Stimulated activated CD4-positive, alpha-beta T cell treated with anti-CD3 and anti-CD28 coated beads, TNF-alpha, amount 100 ng/mL, for 24 hours (primary cell): ENCODE measurements around the gene PLXND1.
"Not testable (repeated sequence)": the region's sequence is repeated elsewhere in the genome, so short reads cannot be mapped to it uniquely, and the experiment has no call there.

ENCODE experiments used
- DNase-seq, 3 experiments: peaks; one replicate each; pipeline ENCODE4 v3.0.0-alpha.2; 2020; ENCODE audit warnings: low read depth in 3 of 3

The PLXND1 gene, protein sequence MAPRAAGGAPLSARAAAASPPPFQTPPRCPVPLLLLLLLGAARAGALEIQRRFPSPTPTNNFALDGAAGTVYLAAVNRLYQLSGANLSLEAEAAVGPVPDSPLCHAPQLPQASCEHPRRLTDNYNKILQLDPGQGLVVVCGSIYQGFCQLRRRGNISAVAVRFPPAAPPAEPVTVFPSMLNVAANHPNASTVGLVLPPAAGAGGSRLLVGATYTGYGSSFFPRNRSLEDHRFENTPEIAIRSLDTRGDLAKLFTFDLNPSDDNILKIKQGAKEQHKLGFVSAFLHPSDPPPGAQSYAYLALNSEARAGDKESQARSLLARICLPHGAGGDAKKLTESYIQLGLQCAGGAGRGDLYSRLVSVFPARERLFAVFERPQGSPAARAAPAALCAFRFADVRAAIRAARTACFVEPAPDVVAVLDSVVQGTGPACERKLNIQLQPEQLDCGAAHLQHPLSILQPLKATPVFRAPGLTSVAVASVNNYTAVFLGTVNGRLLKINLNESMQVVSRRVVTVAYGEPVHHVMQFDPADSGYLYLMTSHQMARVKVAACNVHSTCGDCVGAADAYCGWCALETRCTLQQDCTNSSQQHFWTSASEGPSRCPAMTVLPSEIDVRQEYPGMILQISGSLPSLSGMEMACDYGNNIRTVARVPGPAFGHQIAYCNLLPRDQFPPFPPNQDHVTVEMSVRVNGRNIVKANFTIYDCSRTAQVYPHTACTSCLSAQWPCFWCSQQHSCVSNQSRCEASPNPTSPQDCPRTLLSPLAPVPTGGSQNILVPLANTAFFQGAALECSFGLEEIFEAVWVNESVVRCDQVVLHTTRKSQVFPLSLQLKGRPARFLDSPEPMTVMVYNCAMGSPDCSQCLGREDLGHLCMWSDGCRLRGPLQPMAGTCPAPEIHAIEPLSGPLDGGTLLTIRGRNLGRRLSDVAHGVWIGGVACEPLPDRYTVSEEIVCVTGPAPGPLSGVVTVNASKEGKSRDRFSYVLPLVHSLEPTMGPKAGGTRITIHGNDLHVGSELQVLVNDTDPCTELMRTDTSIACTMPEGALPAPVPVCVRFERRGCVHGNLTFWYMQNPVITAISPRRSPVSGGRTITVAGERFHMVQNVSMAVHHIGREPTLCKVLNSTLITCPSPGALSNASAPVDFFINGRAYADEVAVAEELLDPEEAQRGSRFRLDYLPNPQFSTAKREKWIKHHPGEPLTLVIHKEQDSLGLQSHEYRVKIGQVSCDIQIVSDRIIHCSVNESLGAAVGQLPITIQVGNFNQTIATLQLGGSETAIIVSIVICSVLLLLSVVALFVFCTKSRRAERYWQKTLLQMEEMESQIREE (N-terminal part only)

DNA sequence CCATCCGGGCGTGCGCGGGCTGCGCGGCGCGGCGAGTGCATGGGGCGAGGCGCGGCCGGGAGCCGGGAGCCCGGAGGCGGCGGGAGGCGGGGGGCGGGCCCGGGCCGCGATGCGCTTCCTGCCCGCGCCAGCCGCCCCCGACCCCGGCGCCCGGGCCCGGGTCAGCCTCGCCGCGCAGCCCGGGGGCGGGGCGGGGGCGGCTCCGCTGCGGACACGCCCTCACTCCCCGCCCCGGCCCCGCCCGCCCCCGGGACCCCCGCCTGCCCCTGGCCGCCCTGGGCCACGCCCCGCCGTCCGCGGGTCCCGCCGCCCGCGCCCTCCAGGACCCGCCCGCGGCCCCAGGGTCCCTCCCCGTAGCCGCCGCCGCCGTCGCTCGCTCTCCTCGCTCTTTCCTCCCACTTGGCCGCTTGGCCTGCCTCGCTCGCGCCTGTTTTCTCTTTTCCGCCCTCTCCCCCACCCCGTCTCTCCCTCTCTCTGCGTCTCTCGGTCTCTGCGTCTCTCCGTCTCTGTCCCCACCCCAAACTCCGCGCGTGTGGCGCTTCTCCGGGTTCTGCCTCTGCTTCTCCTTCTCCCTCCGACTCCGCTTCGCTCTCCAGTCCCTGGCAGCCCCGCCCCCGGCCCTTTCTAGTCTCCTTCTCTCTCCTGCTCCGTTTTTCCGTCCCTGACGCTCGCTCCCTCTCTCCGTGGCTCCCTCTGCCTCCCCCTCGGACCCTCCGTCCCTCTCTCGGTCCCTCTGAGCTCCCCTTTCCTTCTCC lies at the start of gene PLXND1:
PLXND1 (minus strand) TSS at position 41 of the 755 bp plus-strand sequence; CDS start at position 4, 37 bp downstream.
- DNase-seq, result peak in 1 of 3 experiments; percentile 28

DNA sequence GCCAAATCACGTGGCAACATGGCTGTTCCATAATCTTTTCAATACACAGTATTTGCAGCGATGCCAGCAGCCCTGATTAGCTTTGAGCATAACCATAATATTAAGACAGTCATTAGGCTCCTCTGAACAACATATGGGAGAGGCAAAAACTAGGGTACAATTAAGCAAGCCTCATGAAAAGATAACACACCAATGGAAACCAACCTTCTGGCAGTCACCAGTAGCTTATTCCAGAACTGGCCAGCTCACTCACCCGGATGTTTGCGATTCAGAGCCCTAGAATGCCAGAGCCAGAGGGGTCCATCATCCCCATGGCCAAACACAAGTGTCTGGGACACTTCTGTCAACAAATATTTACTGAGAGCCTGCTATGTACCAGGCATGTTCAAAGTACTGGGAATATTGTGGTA lies 48.8 kb upstream of the PLXND1 start:
- no peak for DNase-seq

DNA sequence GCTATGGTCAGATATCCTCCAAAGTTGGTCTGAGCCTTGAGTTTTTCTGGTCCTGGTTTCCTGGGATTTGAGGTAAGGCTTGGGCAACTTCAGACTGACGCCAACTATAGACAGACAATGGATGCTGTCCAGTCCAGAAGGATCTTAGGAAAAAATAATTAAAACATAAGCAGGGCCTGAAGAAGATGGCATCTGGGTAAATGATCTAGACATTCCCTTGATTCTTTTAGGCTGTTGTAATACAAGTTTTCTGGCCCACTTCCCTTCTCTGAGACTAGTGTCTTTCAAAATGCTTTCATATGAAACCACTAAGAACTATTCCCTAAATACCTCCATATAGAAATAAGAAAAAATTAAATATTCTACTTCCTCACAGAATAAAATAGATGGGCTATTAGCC lies 47.7 kb upstream of the PLXND1 start:
- DNase-seq, result no peak

DNA sequence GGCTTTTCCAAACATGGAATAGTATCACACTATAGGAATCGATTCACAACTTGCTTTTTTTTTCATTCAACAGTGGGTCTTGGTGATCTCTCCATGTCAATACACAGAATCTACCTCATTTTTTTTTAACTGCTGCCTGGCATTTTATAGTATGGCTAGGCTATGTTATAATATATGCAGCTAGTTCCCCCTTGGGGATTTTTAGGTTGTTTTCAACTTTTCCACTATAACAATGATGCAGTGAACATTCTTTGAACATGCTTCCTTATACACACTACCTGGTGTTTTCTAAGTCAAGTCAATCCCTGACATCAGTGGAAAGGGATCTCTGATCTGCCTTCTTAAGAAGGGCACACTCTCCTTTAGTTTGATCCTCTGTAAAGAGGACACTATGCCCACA lies 46.5 kb upstream of the PLXND1 start:
- no peak for DNase-seq

DNA sequence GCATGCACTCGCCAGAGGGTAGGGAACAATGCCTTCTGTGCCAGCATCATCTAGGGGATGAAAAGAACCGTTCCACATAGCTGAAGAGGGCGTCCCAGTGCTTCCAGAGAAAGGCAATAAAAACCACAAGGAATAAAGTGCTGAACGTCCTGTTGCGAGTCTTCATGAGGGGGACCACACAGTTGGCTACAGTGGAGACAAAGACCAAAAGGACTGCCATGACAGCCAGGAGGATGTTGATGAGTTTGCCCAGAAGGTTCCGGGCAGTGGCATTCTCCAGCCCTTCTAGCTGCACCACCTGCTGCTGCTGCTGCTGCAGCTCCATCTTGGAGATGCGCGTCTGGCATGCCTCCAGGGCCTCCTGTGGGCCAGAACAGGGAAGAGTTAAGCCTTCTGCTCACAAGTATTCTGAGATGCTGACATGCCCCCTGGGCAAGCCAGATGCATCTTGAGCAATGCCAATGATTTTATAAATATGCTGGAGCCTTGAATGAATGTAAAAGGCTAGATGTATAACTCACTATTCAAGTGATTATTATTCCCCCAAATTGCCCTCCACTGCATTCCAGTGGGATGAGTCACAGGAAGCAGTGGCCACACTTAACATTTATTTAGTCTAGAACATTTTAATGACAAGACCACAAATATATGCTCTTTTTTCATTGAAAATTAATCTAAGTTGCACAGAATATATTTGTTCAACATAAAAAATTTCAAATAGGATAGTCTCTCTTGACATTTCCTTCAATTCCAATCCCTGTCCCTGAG lies 45.1 kb upstream of the PLXND1 start:
- no peak for DNase-seq

DNA sequence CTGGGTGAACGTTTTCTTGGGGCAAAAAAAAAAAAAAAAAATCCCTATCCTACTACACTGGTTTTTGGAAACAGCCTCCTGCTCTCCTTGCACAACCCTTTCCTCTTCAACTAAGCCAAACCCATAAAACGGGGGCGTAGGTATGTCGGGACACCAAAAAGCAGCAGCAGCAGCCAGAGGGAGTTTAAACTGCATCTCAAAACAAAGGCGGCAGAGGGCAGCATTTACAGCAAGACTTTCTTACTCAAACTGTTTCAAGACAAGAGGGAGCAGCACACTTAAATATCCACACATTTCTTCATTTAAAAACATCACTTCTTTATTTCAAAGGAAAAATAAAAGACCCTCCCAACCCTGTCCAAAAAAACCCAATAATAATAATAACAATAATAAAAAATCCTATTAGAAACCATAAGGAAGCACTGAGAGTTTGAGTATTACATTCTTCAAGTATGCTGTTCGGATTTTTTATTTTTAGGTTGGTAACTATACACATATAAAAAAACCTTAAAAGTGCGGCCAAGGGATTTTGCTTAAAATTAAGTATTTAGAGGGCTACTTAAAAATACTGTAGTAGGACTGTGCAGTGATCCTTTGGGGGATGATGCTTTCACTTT lies 43.9 kb upstream of the PLXND1 start:
- peak; percentile 11 to 46 (median 44) for DNase-seq

DNA sequence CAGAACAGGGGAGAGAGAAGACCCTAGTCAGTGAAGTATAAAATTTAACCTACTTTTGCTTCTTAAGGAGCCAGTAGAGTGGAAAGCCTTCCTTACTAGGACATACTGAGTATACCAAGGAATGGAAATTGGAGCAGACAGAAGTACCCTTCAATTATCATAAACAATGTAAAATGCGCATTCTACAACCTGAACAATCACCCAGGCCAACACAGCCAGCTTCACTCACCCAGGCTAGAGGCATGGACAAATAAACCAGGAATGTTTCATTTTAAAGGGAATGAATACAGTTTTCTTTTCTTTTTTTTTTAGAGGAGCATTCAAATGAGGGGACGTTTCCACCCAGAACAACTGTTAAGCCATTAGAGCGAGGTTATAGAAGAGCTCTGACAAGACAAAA lies 41.9 kb upstream of the PLXND1 start:
- DNase-seq, result no peak

DNA sequence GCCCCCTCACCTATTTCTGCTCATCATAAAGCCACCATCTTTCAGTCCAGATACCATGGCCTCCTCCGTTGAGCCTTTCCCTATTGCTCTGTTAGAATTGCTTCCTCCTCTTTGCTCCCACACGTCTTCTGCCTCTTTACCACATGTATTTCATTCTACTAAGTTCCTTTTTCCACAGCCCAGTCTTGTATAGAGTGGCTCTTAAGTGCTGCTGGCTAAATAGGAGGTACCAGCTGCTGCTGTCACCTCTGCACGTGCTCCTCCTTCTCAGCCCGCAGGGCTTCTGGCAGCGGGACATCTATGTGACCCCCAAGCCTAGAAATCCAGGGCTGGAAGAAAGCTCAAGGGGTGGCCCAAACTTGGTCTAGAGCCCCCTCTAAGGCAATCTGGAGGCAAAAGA lies 38.8 kb upstream of the PLXND1 start:
- no peak for DNase-seq

DNA sequence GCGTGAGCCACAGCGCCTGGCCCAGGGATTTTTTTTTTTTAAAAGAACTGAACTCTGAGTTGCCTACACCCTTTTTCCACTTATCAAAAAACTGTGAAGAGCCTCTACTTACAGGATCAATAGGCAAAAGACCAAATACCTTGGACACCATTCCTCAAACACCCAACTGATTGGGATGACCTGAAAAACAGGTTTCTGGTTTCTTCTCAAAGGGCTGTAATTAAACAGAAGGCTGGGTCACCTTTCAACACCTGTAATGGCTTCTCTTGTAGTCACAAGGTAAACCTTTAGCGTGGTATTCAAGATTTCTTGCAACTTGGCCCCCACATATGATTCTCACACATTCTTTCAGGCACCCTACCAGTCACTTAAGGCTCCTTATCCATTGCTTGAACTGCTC lies 38.4 kb upstream of the PLXND1 start:
- no peak for DNase-seq

DNA sequence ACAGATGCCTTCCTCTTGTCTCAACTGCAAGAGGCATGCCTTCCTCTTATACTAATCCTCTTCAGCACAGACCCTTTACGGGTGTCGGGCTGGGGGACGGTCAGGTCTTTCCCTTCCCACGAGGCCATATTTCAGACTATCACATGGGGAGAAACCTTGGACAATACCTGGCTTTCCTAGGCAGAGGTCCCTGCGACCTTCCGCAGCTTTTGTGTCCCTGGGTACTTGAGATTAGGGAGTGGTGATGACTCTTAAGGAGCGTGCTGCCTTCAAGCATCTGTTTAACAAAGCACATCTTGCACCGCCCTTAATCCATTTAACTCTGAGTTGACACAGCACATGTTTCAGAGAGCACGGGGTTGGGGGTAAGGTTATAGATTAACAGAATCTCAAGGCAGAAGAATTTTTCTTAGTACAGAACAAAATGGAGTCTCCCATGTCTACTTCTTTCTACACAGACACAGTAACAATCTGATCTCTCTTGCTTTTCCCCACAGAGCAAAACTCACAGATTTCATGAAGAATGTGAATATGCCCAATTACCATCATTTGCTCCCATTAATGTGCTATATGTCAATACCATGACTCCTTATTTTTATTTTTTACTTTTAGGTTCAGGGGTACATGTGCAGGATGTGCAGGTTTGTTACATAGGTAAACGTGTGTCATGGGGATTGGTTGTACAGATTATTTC lies 35.2 kb upstream of the PLXND1 start:
- not testable (repeated sequence) for DNase-seq

DNA sequence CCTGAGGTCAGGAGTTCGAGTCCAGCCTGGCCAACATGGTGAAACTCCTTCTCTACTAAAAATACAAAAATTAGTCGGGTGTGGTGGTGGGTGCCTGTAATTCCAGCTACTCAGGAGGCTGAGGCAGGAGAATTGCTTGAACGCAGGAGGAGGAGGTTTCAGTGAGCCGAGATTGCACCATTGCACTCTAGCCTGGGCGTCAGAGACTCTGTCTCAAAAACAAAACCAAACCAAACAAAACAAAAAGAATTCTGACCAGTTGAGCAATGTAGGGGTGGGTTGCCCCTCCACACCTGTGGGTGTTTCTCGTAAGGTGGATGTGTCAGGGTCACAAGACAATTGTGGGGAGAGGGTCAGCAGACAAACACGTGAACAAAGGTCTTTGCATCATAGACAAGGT lies 34.5 kb upstream of the PLXND1 start:
- not testable (repeated sequence) for DNase-seq

DNA sequence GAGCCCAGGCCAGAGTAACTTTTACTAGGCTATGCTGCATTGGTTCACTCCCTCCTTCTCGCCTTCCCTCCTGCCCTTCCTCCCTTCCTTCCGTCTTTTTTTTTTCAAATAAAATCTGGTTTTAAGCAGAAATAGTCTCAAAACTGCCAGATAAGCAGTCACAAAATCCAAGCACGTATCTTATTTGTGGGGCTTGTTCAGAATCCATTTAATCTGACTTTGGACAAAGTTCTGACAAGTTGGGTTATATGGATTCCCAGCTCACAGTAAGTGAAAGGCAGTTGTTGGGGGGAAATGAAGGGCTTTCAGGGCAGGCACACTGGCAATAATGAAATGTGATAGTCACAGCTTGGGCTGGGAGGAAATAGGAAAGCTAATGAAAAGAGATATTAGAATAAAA lies 32.0 kb upstream of the PLXND1 start:
- no peak for DNase-seq

DNA sequence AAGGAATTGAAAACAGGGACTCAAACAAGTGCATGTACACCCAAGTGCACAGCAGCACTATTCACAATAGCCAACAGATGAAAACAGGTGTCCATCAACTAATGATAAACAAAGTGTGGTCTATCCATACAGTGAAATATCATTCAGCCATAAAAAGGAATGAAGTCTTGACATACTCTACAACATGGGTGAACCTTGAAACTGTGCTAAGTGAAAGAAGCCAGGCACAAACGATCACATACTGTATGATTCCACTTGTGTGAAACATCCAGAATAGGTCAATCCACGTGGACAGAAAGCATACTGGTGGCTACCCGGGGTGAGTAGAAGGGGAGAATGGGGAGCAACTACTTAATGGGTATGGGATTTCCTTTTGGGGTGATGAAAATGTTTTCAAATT lies 29.6 kb upstream of the PLXND1 start:
- DNase-seq, result no peak

DNA sequence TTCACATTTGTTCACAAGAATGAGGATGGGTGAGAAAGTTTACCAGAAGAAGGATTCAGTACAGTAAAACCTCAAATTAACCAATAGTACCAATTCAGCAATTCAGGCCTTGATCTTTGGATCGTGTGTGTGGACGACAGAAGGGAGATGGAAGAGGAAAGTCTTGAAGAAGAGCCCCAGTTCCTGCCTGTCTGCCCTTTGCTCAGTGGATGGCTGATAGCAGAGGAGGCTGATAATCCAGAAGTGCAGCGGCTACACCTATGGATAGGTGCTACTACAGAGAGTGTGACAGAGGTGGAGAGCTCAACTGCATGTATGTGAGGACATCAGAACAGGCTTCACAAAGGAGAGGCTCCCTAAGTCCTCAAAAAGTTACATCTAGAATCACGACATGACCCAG lies 29.2 kb upstream of the PLXND1 start:
- no peak for DNase-seq

DNA sequence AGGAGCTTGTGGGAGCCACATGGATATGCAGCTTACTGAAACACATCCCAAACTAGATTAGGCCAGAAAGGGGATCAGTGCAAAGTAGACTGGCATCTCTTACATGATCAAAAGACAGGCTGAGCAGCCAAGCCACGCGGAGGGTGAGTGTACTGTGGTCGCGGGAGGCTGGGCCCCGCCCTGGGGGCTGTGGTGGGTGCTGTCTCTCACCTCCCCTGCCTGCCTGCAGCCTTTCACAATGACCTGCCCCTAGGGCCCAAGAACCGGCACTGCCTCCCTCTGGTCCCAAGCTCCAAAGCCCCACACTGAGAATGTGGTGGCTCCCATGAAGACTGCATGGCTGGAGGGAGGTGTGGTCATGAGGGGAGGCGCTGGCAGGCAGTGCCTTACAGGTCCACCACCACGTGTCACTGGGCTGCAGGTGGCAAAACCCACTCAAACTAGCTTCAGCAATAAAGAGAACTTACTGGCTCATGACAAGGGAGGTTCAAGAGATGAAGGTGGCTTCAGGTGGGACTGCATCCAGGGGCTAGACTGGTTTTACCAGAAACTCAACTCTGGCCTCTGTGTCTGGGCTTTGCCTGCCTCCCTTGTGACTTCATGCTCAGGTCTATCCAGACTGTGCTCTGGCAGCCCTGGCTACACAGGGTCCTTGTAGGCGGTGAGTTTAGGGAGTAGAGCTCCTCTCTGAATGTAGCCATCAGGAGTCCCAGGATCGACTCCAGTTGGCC lies 27.4 kb upstream of the PLXND1 start:
- no peak for DNase-seq

DNA sequence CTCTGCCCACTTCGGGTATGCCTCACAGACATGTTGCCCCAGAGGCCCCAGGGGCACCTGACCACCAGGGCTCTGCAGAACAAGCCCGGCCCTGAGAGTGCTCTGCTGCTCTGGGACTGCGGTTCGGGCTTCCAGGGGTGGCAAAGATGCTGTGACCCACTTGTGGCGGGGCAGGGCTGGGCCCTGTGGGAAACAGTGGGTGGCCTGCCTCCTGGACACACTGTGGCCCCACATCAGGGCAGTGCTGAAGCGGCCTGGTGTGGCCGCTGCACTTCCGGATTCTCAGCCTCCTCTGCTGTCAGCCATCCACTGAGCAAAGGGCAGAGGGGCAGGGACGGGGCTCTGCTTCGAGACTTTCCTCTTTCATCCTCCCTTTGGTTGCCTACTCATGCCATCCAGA lies 26.5 kb upstream of the PLXND1 start:
- no peak for DNase-seq

DNA sequence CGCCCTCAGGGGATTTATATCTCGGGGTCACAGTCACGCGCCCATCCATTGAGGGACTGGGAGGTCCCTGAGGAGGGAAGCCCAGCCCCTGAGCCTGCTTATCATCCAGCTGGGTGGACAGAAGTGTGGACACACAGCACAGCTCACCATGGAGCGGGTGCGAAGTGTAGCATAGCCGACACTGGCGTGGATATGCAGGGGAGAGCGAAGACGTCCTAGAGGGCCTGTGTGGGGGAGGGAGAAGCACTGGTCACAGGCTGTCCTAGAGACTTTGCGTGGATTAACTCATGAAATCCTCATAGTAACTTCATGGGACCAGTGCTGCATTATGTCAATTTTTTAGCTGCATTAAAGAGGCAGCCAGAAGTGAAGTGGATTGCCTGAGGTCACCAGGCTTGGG lies 26.1 kb upstream of the PLXND1 start:
- no peak for DNase-seq

DNA sequence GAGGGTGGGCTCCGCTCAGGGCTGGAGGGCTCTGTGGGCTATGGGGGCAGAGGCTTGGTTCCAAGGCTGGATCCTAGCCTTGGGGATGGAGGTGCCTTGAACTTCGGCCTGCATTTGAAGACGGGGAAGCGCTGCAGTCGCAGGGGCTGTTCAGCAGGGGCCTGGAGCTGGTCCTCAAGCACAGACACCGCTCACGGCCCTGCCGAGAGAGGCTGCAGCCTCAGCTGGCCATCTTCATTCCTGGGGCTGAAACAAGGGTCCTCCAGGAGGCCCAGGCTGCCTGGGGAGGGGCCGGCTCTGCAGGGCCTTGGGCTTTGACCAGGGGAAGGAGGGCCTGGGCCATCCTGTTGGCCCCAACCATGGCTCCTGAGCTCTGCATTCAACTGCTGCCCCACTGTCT lies 25.6 kb upstream of the PLXND1 start:
- DNase-seq, result no peak

DNA sequence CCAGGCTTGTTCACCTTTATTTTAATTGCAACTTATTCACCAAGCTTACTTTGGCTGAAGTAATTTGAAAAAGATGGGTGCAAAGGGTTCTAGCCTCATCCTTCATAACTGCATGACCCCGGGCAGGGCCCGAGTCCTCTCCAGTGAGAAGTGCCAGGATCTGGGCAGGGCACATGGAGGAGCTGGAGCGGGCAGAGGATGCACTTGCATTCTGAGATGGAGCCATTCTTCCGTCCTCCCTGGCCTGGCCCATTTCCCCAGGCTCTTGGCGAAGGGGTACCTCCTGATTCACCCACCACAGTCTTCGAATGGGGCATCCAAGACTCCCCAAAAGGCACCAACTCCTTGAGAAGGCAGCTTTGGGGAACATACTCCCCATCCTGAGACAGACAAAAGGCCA lies 22.5 kb upstream of the PLXND1 start:
- no peak for DNase-seq
